Cerebellar nuclear complex (tissue), 1 donor: ENCODE measurements around the gene SEC14L1.

Source experiments
- DNase-seq, 2 experiments: peaks; one replicate each; lab custom pipeline; 2025; lab: John Stamatoyannopoulos, UW

SEC14L1 gene

GRCh38 chr17:77191244-77191643 lies 50.5 kb downstream of the SEC14L1 start:
- DNase-seq: peak in 1 of 2 experiments; percentile 54

- no peak for DNase-seq
Measured at GRCh38 chr17:77193653-77194052, 52.9 kb downstream of the SEC14L1 start.

- no peak for DNase-seq
Measured at GRCh38 chr17:77194179-77194578, 53.4 kb downstream of the SEC14L1 start.

GRCh38 chr17:77196251-77196650 lies 55.5 kb downstream of the SEC14L1 start:
- DNase-seq: no peak

- no peak for DNase-seq
Measured at GRCh38 chr17:77197115-77197514, 56.3 kb downstream of the SEC14L1 start.

- DNase-seq: no peak
Measured at GRCh38 chr17:77200711-77201110, 59.9 kb downstream of the SEC14L1 start.

- no peak for DNase-seq
Measured at GRCh38 chr17:77203436-77203835, 62.7 kb downstream of the SEC14L1 start.

- DNase-seq: no peak
Measured at GRCh38 chr17:77203846-77204245, 63.1 kb downstream of the SEC14L1 start.

GRCh38 chr17:77204536-77204935 lies 63.8 kb downstream of the SEC14L1 start:
- no peak for DNase-seq

GRCh38 chr17:77205396-77206125 lies 64.8 kb downstream of the SEC14L1 start:
- DNase-seq: no peak

GRCh38 chr17:77206158-77206956 lies 65.6 kb downstream of the SEC14L1 start:
- DNase-seq: no peak

- DNase-seq: no peak
Measured at GRCh38 chr17:77207689-77208216, 67.0 kb downstream of the SEC14L1 start.

- peak in 1 of 2 experiments; percentile 58 for DNase-seq
Measured at GRCh38 chr17:77208217-77208808, 67.5 kb downstream of the SEC14L1 start.

GRCh38 chr17:77208856-77209255 lies 68.1 kb downstream of the SEC14L1 start:
- no peak for DNase-seq

- DNase-seq: no peak
Measured at GRCh38 chr17:77209330-77209748, 68.6 kb downstream of the SEC14L1 start.

- peak; percentile 86 to 92 for DNase-seq
Measured at GRCh38 chr17:77210331-77210730, 69.6 kb downstream of the SEC14L1 start.

- DNase-seq: no peak
Measured at GRCh38 chr17:77210946-77211541, 70.3 kb downstream of the SEC14L1 start.

- no peak for DNase-seq
Measured at GRCh38 chr17:77211681-77212080, 70.9 kb downstream of the SEC14L1 start.

GRCh38 chr17:77212081-77212832 lies 71.5 kb downstream of the SEC14L1 start:
- DNase-seq: no peak

GRCh38 chr17:77212833-77213777 lies 72.3 kb downstream of the SEC14L1 start:
- no peak for DNase-seq
